SK-N-MC (cell line): ENCODE results near the gene AKR7A2.

Source experiments
- EZH2 ChIP-seq: fragments of 200-600 bp; sonication (generic); IDR thresholded peaks from one replicate; pipeline ENCODE4 v1.6.1; 2017; ENCODE audit warnings: antibody characterized with exemption
- POLR2AphosphoS5 ChIP-seq: IDR thresholded peaks from 2 replicates; pipeline ENCODE4 v1.6.1; 2012; ENCODE audit warnings: mild to moderate bottlenecking, low read depth, low read length, borderline replicate concordance

DNA sequence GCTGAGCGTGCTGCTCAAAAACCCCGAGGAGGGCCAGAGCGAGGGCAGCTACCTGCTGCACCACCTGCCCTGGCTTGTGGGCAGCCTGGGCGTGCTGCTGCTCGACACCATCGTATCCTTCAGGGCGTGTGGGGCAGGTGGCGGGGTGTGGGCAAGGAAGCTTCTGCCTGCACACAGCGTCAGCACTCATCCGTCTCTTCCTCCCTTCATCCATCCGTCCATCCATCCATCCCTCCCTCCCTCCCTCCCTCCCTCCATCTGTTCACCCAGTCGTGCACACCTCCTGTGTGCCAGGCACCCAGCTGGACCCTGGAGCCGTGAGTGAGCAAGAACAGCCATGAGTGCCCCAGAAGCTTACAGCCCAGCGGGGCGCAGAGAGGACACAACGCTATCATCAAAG, 15.4 kb upstream of the AKR7A2 start:
- TF ChIP-seq EZH2 (no peak), POLR2AphosphoS5 (no peak)
